GM19023 (cell line): ENCODE results near the gene RAMP3.

ENCODE experiments used
- ATAC-seq: cut with Tn5 transposase; IDR thresholded peaks from one replicate; pipeline ENCODE4 v1.9.1; 2021; ENCODE audit warnings: mild to moderate bottlenecking, moderate library complexity; ENCODE audit not compliant: unreplicated experiment

Gene RAMP3

GRCh38 chr7:45178241-45179225 lies 20.9 kb downstream of the RAMP3 start:
- ATAC-seq: no peak

- no peak for ATAC-seq
Measured at GRCh38 chr7:45179666-45180065, 22.1 kb downstream of the RAMP3 start.

- no peak for ATAC-seq
Measured at GRCh38 chr7:45180084-45180986, 22.7 kb downstream of the RAMP3 start.

GRCh38 chr7:45181286-45181960 lies 23.8 kb downstream of the RAMP3 start:
- no peak for ATAC-seq

GRCh38 chr7:45181991-45182855 lies 24.6 kb downstream of the RAMP3 start:
- ATAC-seq: no peak

GRCh38 chr7:45182856-45183710 lies 25.5 kb downstream of the RAMP3 start:
- no peak for ATAC-seq

- no peak for ATAC-seq
Measured at GRCh38 chr7:45183711-45184210, 26.2 kb downstream of the RAMP3 start.

- no peak for ATAC-seq
Measured at GRCh38 chr7:45184326-45185027, 26.9 kb downstream of the RAMP3 start.

- ATAC-seq: no peak
Measured at GRCh38 chr7:45185028-45185863, 27.7 kb downstream of the RAMP3 start.

- no peak for ATAC-seq
Measured at GRCh38 chr7:45185864-45186250, 28.3 kb downstream of the RAMP3 start.

GRCh38 chr7:45186261-45186813 lies 28.7 kb downstream of the RAMP3 start:
- no peak for ATAC-seq

GRCh38 chr7:45187089-45187945 lies 29.7 kb downstream of the RAMP3 start:
- ATAC-seq: no peak

GRCh38 chr7:45187946-45188411 lies 30.4 kb downstream of the RAMP3 start:
- no peak for ATAC-seq

GRCh38 chr7:45188736-45189135 lies 31.1 kb downstream of the RAMP3 start:
- no peak for ATAC-seq

GRCh38 chr7:45189151-45189970 lies 31.8 kb downstream of the RAMP3 start:
- no peak for ATAC-seq
